D341Med (cell line): Measurements from ENCODE around the gene CAGE1.
"Not testable (repeated sequence)": the region's sequence is repeated elsewhere in the genome, so short reads cannot be mapped to it uniquely, and the experiment has no call there.

ENCODE experiments used
- DNase-seq: peaks from one replicate; pipeline ENCODE4 v3.0.0; 2012; ENCODE audit warnings: low spot score

Gene CAGE1

GRCh38 chr6:7409740-7410139, 20.2 kb upstream of the CAGE1 start:
- no peak for DNase-seq

GRCh38 chr6:7406743-7407142, 17.2 kb upstream of the CAGE1 start:
- no peak for DNase-seq

GRCh38 chr6:7404546-7404945, 15.0 kb upstream of the CAGE1 start:
- no peak for DNase-seq

GRCh38 chr6:7402716-7403115, 13.2 kb upstream of the CAGE1 start:
- no peak for DNase-seq

GRCh38 chr6:7401075-7401474, 11.5 kb upstream of the CAGE1 start:
- DNase-seq: no peak

GRCh38 chr6:7392402-7392801, 2.9 kb upstream of the CAGE1 start:
- no peak for DNase-seq

GRCh38 chr6:7391151-7391550, 1.6 kb upstream of the CAGE1 start:
- DNase-seq: no peak

GRCh38 chr6:7390226-7390878, 810 bp upstream of the CAGE1 start:
- no peak for DNase-seq

- no peak for DNase-seq
Observed at GRCh38 chr6:7389162-7389450, 436 bp downstream of the CAGE1 start.

- no peak for DNase-seq
Observed at GRCh38 chr6:7381092-7381491, 8.4 kb downstream of the CAGE1 start.

GRCh38 chr6:7378740-7379139, 10.8 kb downstream of the CAGE1 start:
- DNase-seq: no peak

- no peak for DNase-seq
Observed at GRCh38 chr6:7377961-7378360, 11.6 kb downstream of the CAGE1 start.

GRCh38 chr6:7373739-7374138, 15.8 kb downstream of the CAGE1 start:
- no peak for DNase-seq

- no peak for DNase-seq
Observed at GRCh38 chr6:7367408-7367807, 22.1 kb downstream of the CAGE1 start.

GRCh38 chr6:7351916-7352315, 37.6 kb downstream of the CAGE1 start:
- not testable (repeated sequence) for DNase-seq

- not testable (repeated sequence) for DNase-seq
Observed at GRCh38 chr6:7350591-7350990, 39.0 kb downstream of the CAGE1 start.

GRCh38 chr6:7347551-7347997, 42.0 kb downstream of the CAGE1 start:
- DNase-seq: not testable (repeated sequence)

GRCh38 chr6:7344773-7345450, 44.6 kb downstream of the CAGE1 start:
- DNase-seq: not testable (repeated sequence)

GRCh38 chr6:7343546-7344475, 45.7 kb downstream of the CAGE1 start:
- DNase-seq: no peak

- DNase-seq: no peak
Observed at GRCh38 chr6:7341989-7342742, 47.4 kb downstream of the CAGE1 start.

GRCh38 chr6:7341271-7341670, 48.3 kb downstream of the CAGE1 start:
- DNase-seq: no peak
